GM03348 (cell line): ENCODE data around the gene UPK1A.

Experiments
- DNase-seq: peaks from one replicate; pipeline ENCODE4 v3.0.0; 2012; ENCODE audit warnings: low spot score

The UPK1A gene

GRCh38 chr19:35666251-35666913 lies at the start of gene UPK1A:
Gene UPK1A, plus strand, starts transcription at chr19:35666517. Its CDS starts 296 bp downstream, at chr19:35666813.
- no peak for DNase-seq

- DNase-seq, result no peak
Measured at GRCh38 chr19:35618857-35619256, 47.5 kb upstream of the UPK1A start.

GRCh38 chr19:35619290-35619923 lies 46.9 kb upstream of the UPK1A start:
- DNase-seq, result no peak

- no peak for DNase-seq
Measured at GRCh38 chr19:35620001-35620400, 46.3 kb upstream of the UPK1A start.

GRCh38 chr19:35621708-35622107 lies 44.6 kb upstream of the UPK1A start:
- DNase-seq, result no peak

GRCh38 chr19:35622750-35623149 lies 43.6 kb upstream of the UPK1A start:
- DNase-seq, result no peak

- no peak for DNase-seq
Measured at GRCh38 chr19:35623327-35624010, 42.8 kb upstream of the UPK1A start.

GRCh38 chr19:35628264-35628564 lies 38.1 kb upstream of the UPK1A start:
- no peak for DNase-seq

- peak; percentile 99 for DNase-seq
Measured at GRCh38 chr19:35628565-35629331, 37.6 kb upstream of the UPK1A start, which contains the start of gene RBM42. Gene RBM42, plus strand, starts transcription at chr19:35629036. Its CDS starts 118 bp downstream, at chr19:35629154.

GRCh38 chr19:35629332-35629633 lies 37.0 kb upstream of the UPK1A start:
- DNase-seq, result no peak

GRCh38 chr19:35633727-35634440 lies 32.4 kb upstream of the UPK1A start:
- no peak for DNase-seq

GRCh38 chr19:35636651-35637050 lies 29.7 kb upstream of the UPK1A start:
- DNase-seq, result no peak

GRCh38 chr19:35637165-35637564 lies 29.2 kb upstream of the UPK1A start:
- DNase-seq, result no peak

GRCh38 chr19:35639321-35639639 lies 27.0 kb upstream of the UPK1A start:
- no peak for DNase-seq

- DNase-seq, result no peak
Measured at GRCh38 chr19:35639863-35640262, 26.5 kb upstream of the UPK1A start.

- DNase-seq, result no peak
Measured at GRCh38 chr19:35641515-35642151, 24.7 kb upstream of the UPK1A start, which contains the start of gene ETV2. Gene ETV2, plus strand, starts transcription at chr19:35641745. Its CDS starts 716 bp downstream, at chr19:35642461.

GRCh38 chr19:35642312-35642711 lies 24.0 kb upstream of the UPK1A start:
- DNase-seq, result no peak

- no peak for DNase-seq
Measured at GRCh38 chr19:35642798-35643254, 23.5 kb upstream of the UPK1A start.

- peak; percentile 90 for DNase-seq
Measured at GRCh38 chr19:35643255-35644205, 22.8 kb upstream of the UPK1A start.

GRCh38 chr19:35644206-35644986 lies 21.9 kb upstream of the UPK1A start:
- peak; percentile 97 for DNase-seq
